Spleen (tissue), 7 donors: ENCODE measurements around the gene OOSP2.

Experiments used
- POLR2A ChIP-seq, 3 donors: fragments of 450-650 bp; IDR thresholded peaks; one replicate each; pipeline ENCODE4 v1.5.1; 2017; ENCODE audit warnings: antibody characterized with exemption in 3 of 3, mild to moderate bottlenecking in 1 of 3
- POLR2AphosphoS5 ChIP-seq, 3 donors: sonication (generic); formaldehyde crosslinking; IDR thresholded peaks; one replicate each; pipeline ENCODE4 v1.5.1; 2017; ENCODE audit warnings: antibody characterized with exemption in 3 of 3
- TF ChIP-seq, protein P1 (sequence below), 11 experiments: fragments of 200-600 bp in 7 of 11; fragments of 450-650 bp in 4 of 11; sonication (generic) in 4 of 11; IDR thresholded peaks in 8 of 11; conservative IDR thresholded peaks in 3 of 11; 1 replicate in 7 of 11; 2 replicates in 4 of 11; pipeline versions ENCODE4 v1.4.0 to v1.8.0; 2016 to 2021; ENCODE audit warnings: antibody characterized with exemption in 11 of 11, inconsistent platforms in 4 of 11, mild to moderate bottlenecking in 1 of 11
- donor health status: DM: no; HTN: no; CAD: no; lungs with moderate emphysema.
- donor health status: DM: no; HTN: no; CAD: no.
- donor health status: DM: no; HTN: no; CAD: no.

- TF ChIP-seq POLR2A (IDR thresholded peaks at IDR 0.05) (no peak), POLR2AphosphoS5 (IDR thresholded peaks at IDR 0.05) (no peak)
- TF ChIP-seq, protein P1, sequence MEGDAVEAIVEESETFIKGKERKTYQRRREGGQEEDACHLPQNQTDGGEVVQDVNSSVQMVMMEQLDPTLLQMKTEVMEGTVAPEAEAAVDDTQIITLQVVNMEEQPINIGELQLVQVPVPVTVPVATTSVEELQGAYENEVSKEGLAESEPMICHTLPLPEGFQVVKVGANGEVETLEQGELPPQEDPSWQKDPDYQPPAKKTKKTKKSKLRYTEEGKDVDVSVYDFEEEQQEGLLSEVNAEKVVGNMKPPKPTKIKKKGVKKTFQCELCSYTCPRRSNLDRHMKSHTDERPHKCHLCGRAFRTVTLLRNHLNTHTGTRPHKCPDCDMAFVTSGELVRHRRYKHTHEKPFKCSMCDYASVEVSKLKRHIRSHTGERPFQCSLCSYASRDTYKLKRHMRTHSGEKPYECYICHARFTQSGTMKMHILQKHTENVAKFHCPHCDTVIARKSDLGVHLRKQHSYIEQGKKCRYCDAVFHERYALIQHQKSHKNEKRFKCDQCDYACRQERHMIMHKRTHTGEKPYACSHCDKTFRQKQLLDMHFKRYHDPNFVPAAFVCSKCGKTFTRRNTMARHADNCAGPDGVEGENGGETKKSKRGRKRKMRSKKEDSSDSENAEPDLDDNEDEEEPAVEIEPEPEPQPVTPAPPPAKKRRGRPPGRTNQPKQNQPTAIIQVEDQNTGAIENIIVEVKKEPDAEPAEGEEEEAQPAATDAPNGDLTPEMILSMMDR (IDR thresholded peaks at IDR 0.05 in 8 of 11, conservative IDR thresholded peaks at IDR 0.05 in 3 of 11) = no peak
Measured at GRCh38 chr11:60095477-60096120, 55.4 kb downstream of the OOSP2 start.
